ENCODE measurements around the gene TMEM250.

GRCh38 chr9:136128436-136128835 lies 9.8 kb upstream of the TMEM250 start:
- TF ChIP-seq SETDB1 (IDR thresholded peaks at IDR 0.05; ENCODE audit: low read length) (no peak), ATF7 (IDR thresholded peaks at IDR 0.05) (no peak), CTCF (IDR thresholded peaks at IDR 0.05 in 2 of 3, conservative IDR thresholded peaks at IDR 0.05 in 1 of 3; ENCODE audit: insufficient read depth in 2 of 3, low read depth in 1 of 3, low read length in 3 of 3) (no peak), JUNB (CRISPR knock-in tag; conservative IDR thresholded peaks at IDR 0.05) (no peak)
